HPDE6-E6E7 (cell line): ENCODE results near the gene SPINK4.

Experiments used
- DNase-seq: peaks from one replicate; pipeline ENCODE4 v3.0.0; 2011; ENCODE audit warnings: missing footprints; ENCODE audit errors: extremely low spot score

SPINK4 gene

DNA sequence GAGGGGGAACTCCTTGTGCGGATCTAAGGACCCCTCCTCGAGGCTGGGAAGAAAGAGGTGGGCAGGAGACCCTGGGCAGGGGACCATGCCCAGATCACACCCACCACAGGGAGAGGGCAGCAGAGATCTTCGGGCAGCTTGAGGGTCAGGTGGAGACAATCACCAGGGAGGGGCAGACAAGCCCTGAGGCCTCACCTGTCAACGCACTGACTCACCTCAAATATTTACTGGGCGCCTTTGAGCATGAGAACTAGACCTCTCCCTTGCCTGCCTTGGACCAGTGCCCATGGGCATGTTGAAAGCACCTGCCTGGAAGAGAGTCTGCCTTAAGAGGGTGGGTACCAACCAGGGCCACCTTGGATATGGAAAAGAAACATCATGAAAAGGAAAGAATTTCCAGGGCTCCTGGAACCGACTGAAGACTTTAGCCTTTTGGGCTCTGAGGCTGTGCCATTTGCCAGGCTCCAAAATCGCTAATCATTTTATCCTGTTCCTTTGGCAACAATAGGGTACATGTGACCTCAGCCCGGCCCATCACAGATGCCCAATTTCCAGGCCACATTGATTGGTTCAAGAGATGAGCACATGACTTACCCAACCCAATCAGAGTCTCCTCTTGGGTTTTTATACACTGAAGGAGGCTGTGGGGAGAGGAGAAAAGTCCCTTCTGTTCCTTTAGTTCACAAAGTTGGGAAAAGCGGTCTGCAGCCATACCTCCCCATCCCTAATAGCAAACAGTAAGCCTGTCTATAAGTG, 10.4 kb upstream of the SPINK4 start:
- DNase-seq, result peak; percentile 90

DNA sequence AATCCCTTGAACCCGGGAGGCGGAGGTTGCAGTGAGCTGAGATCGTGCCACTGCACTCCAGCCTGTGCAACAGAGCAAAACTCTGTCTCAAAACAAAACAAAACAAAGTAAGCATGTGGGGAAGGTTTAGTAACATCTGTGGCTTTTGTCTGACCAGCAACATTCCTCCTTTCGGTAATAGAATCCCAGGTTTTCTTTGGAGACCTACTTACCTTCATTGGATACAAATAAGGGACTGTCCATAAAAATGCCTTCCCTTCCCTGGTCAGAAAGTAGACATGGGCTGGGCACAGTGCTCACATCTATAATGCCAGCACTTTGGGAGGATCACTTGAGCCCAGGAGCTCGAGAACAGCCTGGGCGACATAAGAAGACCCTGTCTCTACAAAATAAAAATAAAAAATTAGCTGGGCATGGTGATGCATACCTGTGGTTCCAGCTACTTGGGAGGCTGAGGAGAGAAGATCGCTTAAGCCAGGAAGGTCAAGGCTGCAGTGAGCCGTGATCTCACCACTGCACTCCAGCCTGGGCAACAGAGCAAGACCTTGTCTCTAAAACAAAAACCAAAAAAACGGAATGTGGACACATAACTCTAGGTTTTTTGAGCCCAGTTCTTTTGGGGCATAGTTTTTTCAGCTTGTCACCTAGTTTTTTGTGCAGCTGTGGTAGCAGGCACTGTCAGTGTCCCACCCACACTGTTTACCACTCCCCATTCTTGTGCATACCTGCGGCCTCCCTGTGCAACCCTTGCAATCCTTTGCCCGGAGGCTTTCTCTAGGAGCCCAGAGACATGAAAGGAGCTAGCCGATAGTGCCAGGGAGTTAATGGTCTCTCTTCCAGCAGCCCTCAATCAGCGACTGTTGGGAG, 9.0 kb upstream of the SPINK4 start:
- no peak for DNase-seq

DNA sequence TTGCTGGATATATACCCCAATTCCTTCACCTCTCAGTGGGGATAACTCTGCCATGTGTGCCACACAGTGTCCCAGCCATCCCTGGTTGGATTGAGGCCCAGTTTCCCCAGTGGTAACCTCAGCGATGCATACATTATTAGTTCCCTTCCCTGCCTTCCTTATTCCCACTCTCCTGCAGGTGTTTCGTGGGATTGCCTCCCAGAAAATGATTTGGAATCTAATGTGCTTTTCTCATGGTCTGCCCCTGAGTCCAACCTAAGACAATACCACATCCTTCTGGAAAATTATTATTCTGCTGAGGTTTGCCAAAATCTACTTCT, 8.4 kb upstream of the SPINK4 start:
- no peak for DNase-seq

DNA sequence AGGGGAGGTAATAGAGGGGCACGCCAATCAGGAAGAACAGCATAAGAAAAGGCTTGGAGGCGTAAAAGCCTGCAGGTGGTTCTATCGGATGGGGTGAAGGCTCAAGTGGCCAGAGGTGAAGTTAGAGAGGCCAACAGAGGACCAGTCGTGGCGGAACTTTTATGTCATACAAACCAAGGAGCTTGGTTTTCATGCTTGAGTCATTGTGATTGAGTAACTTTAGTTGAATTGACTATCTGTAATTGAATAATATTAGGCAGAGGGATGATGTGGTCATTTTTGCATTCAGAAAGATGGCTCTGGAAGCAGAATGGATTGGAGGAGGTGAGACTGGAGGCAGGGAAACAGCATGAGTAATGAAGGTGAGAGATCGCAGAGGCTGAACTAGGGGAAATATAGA, 7.2 kb upstream of the SPINK4 start:
- DNase-seq, result no peak

DNA sequence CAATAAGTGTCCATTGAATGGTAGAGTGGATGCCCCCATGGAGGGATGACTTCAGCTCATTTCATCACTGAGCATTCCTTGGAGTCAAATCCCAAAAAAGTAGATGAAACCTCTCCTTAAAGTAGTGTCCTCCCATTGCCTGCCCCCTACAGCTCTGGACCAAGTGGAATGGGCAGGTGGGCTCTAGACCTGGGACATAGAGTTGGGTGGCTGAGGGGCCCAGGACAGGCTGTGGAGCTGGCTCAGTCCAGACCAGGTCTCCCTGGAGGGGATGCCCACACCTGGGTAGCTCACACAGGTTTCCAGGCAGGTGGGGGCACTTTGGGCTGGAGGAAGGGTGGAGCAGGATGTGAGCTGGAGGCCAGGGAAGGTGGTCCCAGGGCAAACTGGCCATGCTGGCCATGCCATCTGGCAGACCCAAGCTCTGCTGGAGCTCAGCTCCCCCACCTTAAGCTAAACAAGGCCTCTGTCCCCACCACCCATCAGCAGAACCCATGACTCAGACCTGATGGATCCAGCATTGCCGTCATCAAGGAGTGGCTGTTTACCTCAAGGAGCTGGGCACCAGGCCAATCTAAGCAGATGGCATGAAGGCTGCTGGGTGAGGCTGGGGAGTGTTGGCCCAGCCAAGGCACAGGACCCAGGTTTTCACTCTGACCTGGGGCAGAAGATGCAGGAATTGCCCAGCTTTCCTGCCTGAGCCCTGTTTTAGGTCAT, 6.2 kb upstream of the SPINK4 start:
- DNase-seq, result peak; percentile 97

DNA sequence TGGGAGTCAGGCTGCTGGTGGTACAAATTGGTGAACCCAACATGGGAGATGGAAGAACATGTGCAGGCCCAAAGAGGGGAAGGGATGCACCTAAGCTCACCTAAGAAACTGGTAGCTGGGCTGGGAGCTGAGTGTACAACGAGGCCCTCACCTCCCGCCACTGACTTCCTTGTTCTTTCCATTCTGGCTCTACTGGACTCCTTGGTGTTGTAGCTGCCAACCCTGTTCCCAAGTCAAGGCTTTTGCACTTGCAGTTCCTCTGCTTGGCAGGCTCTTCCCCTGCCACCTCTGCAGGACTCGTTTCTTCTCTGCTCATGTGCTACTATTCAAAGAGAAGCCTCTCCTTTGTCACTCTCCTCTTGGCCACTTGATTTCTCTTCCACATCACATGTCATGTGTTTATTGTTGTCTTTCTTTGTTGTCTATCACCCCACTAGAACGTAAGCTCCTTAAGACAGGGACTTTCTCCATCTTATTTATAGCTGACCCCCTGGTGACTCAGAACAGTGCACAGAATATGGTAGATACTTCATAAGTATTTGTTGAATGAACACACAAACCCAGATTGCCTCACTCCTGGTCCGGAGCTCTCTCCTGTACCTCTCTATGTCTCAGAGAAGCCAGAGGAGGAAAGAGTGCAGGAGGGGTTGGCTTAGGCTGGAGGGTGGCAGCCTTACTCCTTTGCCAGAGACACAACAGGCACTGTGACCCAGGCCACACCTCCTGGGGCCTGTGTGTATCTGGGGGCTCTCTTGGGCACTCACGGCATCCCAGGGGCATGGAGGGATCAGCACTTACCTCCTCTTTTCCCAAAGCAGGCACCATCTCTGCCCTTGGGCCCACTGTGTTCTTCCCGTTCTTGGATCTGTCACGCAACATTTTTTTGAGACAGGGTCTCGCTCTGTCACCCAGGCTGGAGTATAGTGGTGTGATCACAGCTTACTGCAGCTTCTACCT, 5.2 kb upstream of the SPINK4 start:
- DNase-seq, result no peak

DNA sequence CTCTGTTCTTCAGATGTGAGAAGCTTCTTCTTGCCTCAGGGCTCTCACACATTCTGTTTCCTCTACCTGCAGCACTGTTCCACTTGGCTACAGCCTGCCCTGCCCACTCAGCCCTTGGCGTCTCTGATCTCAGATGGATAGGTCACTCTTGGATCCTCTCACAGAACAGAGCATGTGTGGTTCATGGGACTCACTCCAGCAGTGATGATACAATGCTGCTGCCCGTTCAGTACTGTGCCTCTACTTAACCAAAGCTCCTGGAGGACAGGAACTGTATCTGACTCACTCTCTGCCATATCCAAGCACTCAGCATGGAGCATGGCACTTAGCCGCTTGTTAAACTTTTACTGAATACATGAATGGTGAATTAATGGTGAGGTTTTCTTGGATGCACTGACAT, 3.4 kb upstream of the SPINK4 start:
- DNase-seq, result no peak

DNA sequence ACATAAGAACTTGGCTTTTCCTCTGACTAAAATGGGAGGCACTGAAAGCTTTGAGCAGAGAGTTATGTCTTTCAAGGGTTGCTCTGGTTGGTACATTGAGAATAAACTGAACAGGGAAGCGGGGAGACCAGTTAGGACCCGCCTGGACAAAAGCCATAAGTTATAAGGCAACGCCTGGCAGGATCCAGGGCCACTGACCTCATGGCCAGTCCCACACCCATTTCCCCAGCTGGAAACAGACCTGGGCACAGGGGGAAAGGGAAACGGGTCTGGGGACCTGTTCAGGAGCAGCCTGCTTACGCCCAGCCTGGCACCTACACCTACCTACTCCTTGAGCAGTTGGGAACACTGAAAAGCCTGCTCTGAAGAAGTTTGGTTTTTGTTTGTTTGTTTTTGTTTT, 1.3 kb downstream of the SPINK4 start:
- no peak for DNase-seq

DNA sequence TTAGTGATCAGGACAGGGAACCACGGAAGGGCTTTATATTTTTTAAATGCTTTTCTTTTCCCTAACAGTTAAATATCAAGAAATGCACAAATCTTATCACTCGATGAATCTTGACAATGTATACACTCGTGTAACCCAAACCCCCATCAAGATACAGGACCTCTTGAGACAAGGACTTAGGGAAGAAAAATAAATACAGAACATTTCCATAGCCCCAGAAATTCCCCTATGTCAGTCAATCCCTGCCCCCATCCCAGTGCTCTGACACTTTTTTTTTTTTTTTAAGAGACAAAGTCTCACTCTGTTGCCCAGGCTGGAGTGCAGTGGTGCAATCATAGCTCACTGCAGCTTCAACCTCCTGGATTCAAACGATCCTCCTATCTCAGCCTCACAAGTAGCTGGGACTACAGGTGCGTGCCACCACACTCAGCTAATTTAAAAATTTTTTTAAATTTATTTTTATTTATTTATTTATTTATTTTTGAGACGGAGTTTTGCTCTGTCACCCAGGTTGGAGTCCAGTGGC, 2.7 kb downstream of the SPINK4 start:
- DNase-seq, result no peak

DNA sequence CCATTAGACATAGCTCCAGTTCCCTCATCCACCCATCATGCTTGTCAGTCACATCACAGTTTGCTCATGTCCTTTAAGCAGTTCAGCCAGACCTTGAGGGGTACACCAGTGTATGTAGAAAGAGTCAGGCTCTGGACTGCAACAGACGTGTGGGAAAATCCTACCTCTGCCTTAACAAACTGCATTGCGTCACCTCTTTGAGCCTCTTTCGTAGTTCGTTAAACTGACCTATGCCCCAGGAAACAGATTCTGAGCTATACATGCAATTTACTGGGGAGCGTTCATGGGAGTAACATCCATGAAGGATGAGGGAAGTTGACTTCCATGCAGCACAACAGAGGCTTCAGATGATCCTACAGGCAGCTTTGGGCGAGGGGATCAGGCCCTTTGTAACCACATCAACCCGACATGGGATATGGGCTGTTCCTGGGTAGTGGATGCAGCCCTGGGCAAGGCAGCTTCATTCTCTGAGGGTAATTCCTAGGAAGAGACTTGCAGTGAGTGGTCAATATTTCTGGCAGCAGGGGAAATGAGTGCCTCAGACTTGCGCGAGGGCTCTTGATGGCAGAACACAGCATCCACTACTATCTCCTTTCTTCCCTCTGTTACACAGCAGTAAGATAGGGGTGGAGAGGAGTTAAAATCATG, 4.3 kb downstream of the SPINK4 start:
- DNase-seq, result no peak

DNA sequence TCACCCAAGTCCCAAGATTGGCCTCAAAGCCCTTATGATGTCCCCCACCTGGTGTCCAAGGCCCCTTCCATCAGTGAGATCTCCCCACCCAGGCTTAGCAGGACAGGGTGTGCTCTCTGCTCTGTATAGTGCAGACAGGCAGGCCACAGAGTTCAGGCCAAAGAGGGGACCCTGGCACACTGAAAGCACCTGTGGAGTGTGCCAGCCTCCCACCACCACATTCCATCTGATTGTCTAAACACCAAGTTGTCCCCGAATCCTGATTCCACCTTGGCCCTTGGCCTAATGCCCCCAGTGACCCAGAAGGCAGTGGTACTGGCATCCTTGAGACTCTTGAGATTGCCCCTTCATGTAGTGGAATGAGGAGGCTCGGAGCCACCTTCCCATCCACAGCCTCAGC, 5.4 kb downstream of the SPINK4 start:
- DNase-seq, result no peak

DNA sequence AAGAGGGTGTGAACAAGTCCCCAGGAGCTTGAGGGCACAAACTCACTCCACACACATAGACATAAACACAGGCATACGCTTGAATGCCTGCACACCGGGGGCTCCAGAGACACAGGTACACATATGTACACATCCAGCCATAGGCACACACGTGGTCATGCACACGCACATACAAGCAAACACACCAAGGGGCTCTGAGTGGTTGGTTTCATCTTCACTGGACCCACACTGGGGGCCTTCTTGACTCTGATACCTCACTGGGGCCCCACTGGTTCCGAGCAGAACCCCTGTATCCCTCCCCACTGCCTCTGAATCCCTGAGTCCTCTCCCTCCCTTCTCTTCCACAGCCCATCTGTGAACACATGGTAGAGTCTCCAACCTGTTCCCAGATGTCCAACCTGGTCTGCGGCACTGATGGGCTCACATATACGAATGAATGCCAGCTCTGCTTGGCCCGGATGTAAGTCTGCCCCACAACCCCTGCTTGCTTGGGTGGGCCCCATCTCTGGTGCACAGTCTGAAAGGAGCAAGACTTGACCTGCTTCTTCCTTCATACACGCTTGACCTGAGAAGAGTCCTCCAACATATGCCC, 6.4 kb downstream of the SPINK4 start:
- DNase-seq, result no peak

DNA sequence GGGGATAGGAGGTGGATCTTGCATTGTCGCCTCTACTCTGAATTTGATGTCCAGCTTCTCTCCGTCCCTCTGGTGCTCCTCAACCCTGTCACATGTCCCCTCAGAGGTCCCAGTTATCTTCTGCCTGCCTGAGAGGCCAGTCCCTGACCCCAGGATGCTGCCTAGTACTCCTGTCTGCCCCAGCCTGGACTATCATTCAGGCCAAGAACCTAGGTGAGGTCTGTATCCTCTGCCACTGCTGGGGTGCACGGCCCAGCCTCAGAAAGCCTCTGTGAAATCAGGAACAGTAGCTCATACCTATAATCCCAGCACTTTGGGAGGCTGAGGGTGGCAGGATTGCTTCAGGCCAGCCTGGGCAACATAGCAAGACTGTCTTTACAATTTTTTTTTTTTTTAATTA, 8.6 kb downstream of the SPINK4 start:
- no peak for DNase-seq

DNA sequence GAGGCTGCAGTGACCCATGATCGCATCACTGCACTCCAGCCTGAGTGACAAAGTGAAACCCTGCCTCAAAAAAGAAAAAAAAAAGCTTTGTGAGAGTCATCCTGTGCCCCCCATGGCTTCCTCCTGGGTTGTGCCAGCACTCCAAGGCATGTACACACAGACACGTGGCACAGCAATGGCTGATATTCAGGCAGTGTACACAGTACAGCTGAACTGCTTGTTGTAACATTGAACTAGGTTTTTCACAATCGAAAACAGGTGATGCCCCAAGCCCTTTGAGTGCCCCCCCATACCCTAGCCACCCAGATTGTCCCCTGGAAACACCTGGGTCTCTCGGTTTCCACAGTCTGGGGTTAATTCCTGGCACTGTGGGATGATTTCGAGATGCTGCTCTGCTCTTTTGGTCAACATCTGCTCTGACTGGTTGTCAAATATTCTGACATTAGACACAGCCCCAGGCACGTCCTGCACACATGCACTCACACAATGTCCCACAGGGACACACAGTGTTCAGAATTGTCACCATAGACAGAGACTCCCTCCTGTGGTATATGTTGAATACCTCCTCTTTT, 9.2 kb downstream of the SPINK4 start:
- no peak for DNase-seq

DNA sequence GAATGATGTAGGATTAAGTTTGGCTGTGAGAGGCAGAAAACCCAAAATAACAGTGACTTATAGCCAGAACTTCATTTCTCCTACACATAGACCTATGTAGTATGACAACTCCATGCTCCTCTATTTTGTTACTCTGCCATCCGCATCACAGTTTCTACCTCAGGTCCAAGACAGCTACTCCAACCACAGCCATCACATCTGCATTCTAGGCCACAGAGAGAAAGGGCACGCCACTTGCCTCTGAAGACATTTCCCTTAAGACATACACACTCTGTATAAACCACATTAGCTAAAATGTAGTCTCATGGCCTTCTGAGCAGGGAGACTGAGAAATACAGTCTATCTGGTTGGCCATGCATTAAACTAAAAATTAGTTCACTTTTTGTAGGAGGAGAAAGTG, 10.0 kb downstream of the SPINK4 start:
- DNase-seq, result no peak

DNA sequence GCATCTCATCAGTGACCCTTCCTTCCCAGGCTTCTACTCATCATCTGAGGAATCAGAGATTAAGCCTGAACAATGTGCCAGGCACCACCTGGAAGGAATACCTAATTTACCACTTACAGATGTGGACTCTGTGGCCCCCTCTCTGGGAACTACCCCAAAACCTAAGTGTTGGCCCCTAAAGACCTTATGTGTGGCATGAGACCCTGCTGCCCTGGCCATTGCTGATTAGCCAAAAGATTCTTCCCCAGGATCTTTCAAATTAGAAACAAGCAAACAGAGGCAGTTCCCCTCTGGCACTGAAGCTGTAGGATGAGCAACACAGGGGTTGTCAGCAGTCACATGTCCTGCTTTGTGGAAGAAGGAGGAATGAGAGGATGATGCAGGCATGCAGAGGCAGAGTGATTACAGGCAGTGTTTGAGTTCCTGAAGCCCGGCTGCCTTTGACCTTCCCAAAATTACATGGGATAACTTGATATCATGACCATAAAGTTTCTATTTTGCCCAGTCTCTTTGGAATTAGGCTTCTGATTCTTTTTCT, 10.6 kb downstream of the SPINK4 start:
- no peak for DNase-seq

DNA sequence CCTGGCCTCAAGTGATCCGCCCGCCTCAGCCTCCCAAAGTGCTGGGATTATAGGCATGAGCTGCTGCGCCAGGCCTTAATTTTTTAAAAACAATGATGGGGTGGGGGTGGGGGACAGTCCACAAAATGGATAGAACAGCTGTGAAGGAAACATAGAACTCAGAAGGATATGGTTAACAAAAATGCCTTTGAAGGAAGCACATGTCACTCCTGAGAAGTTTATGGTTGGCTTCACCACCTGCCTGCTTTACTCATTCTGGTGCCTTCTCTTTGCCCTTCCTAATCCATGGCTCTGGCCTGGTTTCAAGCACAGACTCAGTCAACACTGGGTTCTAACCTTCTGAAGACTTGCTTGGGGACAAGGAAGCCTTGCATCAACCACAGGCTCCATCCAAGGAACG, 14.2 kb downstream of the SPINK4 start:
- no peak for DNase-seq

DNA sequence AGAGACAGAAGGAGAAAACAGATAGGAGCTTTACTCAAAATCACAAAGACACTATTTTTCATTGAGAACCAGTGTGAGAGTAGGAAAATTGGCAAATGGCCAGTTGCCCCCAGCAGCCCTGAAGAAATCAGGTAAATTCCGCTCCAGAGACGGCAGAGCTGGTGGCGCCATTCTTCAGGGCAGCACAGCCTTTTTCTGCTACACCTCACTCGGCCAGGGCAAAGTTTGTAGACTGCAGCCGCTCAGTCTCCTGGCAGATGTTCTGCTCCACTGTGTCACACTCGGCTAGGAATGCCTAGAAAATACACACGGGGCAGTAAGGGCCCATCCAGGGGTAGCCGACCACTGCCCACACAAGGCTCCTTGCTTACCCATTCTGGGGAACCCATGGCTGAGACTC, 15.0 kb downstream of the SPINK4 start:
- no peak for DNase-seq

DNA sequence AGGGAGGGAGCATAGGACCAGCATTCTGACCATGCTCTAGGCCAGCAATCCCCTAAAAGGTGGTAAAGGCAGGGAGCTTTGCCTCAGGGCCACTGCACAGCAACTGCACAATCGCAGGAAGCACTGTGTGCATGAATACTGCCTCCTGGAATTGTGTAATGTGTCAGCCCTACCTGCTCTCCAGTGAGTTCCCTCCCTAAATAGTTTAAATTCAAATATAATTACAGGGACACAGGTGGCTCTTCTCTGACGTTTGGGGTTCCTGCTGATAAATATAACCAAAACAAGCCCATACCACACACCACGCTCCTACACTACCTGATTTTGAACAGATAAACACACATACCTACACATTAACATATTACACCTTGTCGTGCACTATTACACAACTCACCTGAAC, 15.5 kb downstream of the SPINK4 start:
- no peak for DNase-seq

DNA sequence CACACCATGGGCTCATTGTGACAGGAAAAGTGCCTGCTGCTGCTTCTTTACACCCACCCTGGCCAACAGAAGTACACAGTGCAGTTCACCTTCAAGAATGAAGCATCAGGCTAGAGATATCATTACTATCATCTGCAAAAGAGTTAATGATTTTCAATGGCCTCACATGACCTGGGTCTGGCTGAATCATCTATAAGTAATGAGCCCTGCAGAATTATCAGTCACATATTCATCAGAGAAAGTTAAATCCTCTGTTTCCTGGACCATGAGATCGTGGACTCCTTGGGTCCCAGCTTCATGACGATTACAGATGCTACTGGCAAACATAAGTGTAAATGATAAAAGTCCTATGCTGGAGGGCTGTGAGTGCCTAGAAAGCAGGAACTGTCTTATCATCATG, 16.3 kb downstream of the SPINK4 start:
- no peak for DNase-seq
